Muscle of leg (tissue), 9 donors: ENCODE data around the gene DENND2C. TPM values are rescaled to one million over a fixed set of nuclear protein-coding genes. Genes with fewer than 3 reads are reported as not detected.

Source experiments
- polyA plus RNA-seq, 8 donors: library from polyadenylated mRNA; unstranded; fragments of 120-200 nt; gene quantifications; one replicate each; pipeline versions ENCODE4 v1.2.1 to v1.2.3, GENCODE V29; 2013; ENCODE audit warnings: inconsistent platforms in 1 of 8, low replicate concordance in 1 of 8; ENCODE audit not compliant: insufficient read length in 8 of 8, insufficient read depth in 1 of 8
- total RNA-seq: library from RNA; stranded (reverse); fragments of 120-200 nt; gene quantifications from one replicate; pipeline ENCODE4 v1.2.4, GENCODE V29; 2013

DENND2C gene
- total and polyA plus RNA-seq, 9 donors: 2.7 to 9.0 (median 5.2) TPM

Other genes starting within 250 kb of the DENND2C start
- 26.2 TPM for gene TRIM33, start 158.8 kb downstream of the DENND2C start, total RNA-seq
- gene TRIM33, start 158.8 kb downstream of the DENND2C start, polyA plus RNA-seq: 10 to 100 TPM; 14.3 to 22.6 (median 17.9) TPM
- gene BCAS2, start 88.4 kb downstream of the DENND2C start, total RNA-seq: 27.3 TPM
- gene BCAS2, start 88.4 kb downstream of the DENND2C start, polyA plus RNA-seq: 10 to 100 TPM; 21.0 to 31.9 (median 26.2) TPM
- gene AMPD1, start 25.5 kb upstream of the DENND2C start, total RNA-seq: 49.3 TPM
- gene AMPD1, start 25.5 kb upstream of the DENND2C start, polyA plus RNA-seq: 10 to 100 TPM; 36.6 to 96.8 (median 57.7) TPM
- 46.2 TPM for gene NRAS, start 46.7 kb upstream of the DENND2C start, total RNA-seq
- 10 to 100 TPM; 36.2 to 56.6 (median 50.8) TPM for gene NRAS, start 46.7 kb upstream of the DENND2C start, polyA plus RNA-seq
- 332 TPM for gene CSDE1, start 87.9 kb upstream of the DENND2C start, total RNA-seq
- gene CSDE1, start 87.9 kb upstream of the DENND2C start, polyA plus RNA-seq: 100 to 1,000 TPM; 328 to 448 (median 394) TPM
- 60.4 TPM for gene SIKE1, start 110.6 kb upstream of the DENND2C start, total RNA-seq
- 10 to 100 TPM; 18.7 to 34.2 (median 27.1) TPM for gene SIKE1, start 110.6 kb upstream of the DENND2C start, polyA plus RNA-seq
- not detected for gene SYCP1, start 184.8 kb upstream of the DENND2C start, total RNA-seq
- not detected for gene SYCP1, start 184.8 kb upstream of the DENND2C start, polyA plus RNA-seq